Sigmoid colon (tissue), 4 donors: ENCODE results near the gene UBE2E1.
"Not testable (repeated sequence)": the region's sequence is repeated elsewhere in the genome, so short reads cannot be mapped to it uniquely, and the experiment has no call there.

Experiments
- EP300 ChIP-seq, 4 donors: sonication (generic); formaldehyde crosslinking; IDR thresholded peaks; one replicate each; pipeline ENCODE4 v1.6.1; 2017; ENCODE audit warnings: antibody characterized with exemption in 4 of 4
- POLR2A ChIP-seq, 2 donors: fragments of 450-650 bp; IDR thresholded peaks; one replicate each; pipeline ENCODE4 v1.6.1; 2016; ENCODE audit warnings: antibody characterized with exemption in 2 of 2, mild to moderate bottlenecking in 2 of 2, moderate library complexity in 2 of 2
- TF ChIP-seq, protein P1 (sequence below), 4 experiments: fragments of 450-650 bp in 3 of 4; fragments of 200-600 bp in 1 of 4; IDR thresholded peaks; one replicate each; pipeline ENCODE4 v1.5.1; 2016 to 2019; ENCODE audit warnings: antibody characterized with exemption in 4 of 4, mild to moderate bottlenecking in 3 of 4, moderate library complexity in 2 of 4

- TF ChIP-seq, protein P1, sequence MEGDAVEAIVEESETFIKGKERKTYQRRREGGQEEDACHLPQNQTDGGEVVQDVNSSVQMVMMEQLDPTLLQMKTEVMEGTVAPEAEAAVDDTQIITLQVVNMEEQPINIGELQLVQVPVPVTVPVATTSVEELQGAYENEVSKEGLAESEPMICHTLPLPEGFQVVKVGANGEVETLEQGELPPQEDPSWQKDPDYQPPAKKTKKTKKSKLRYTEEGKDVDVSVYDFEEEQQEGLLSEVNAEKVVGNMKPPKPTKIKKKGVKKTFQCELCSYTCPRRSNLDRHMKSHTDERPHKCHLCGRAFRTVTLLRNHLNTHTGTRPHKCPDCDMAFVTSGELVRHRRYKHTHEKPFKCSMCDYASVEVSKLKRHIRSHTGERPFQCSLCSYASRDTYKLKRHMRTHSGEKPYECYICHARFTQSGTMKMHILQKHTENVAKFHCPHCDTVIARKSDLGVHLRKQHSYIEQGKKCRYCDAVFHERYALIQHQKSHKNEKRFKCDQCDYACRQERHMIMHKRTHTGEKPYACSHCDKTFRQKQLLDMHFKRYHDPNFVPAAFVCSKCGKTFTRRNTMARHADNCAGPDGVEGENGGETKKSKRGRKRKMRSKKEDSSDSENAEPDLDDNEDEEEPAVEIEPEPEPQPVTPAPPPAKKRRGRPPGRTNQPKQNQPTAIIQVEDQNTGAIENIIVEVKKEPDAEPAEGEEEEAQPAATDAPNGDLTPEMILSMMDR (IDR thresholded peaks at IDR 0.05) = not testable (repeated sequence)
- TF ChIP-seq EP300, POLR2A (IDR thresholded peaks at IDR 0.05): not testable (repeated sequence)
These were observed 106.6 kb downstream of the UBE2E1 start for GRCh38 chr3:23912335-23912734.
